Measurements from ENCODE around the gene HBG2.
"Not testable (repeated sequence)": the region's sequence is repeated elsewhere in the genome, so short reads cannot be mapped to it uniquely, and the experiment has no call there.

HBG2 gene

GRCh38 chr11:5254646-5255413, at the start of gene HBG2:
TSS of gene HBG2 (minus strand) at chr11:5254781. CDS start at chr11:5254728, 53 bp downstream.
- H3K4me3 ChIP-seq (ENCODE audit: low read depth, low read length); DNase-seq (ENCODE audit: low read depth); in situ Hi-C loops (cut with HindIII; ENCODE audit: low sequenced_read_pairs): not testable (repeated sequence)

- TF ChIP-seq, protein P1, sequence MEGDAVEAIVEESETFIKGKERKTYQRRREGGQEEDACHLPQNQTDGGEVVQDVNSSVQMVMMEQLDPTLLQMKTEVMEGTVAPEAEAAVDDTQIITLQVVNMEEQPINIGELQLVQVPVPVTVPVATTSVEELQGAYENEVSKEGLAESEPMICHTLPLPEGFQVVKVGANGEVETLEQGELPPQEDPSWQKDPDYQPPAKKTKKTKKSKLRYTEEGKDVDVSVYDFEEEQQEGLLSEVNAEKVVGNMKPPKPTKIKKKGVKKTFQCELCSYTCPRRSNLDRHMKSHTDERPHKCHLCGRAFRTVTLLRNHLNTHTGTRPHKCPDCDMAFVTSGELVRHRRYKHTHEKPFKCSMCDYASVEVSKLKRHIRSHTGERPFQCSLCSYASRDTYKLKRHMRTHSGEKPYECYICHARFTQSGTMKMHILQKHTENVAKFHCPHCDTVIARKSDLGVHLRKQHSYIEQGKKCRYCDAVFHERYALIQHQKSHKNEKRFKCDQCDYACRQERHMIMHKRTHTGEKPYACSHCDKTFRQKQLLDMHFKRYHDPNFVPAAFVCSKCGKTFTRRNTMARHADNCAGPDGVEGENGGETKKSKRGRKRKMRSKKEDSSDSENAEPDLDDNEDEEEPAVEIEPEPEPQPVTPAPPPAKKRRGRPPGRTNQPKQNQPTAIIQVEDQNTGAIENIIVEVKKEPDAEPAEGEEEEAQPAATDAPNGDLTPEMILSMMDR (IDR thresholded peaks at IDR 0.05; ENCODE audit: low read depth, low read length, missing control alignments): no peak
- no peak overlapping the region for H3K4me3 ChIP-seq (ENCODE audit: low read depth, low read length)
- no peak for DNase-seq (ENCODE audit: low read depth)
- in situ Hi-C loops (cut with HindIII; ENCODE audit: low sequenced_read_pairs): no loop called here
Observed at GRCh38 chr11:5304046-5304445, 49.5 kb upstream of the HBG2 start.

GRCh38 chr11:5303626-5304025, 49.0 kb upstream of the HBG2 start:
- no peak for DNase-seq (ENCODE audit: low read depth)
- H3K4me3 ChIP-seq (ENCODE audit: low read depth, low read length): no peak overlapping the region
- in situ Hi-C loops (cut with HindIII; ENCODE audit: low sequenced_read_pairs): no loop called here
- TF ChIP-seq, protein P1 (IDR thresholded peaks at IDR 0.05; ENCODE audit: low read depth, low read length, missing control alignments): no peak

- H3K4me3 ChIP-seq (ENCODE audit: low read depth, low read length): no peak within 1 kb of the TSS
- TF ChIP-seq, protein P1 (IDR thresholded peaks at IDR 0.05; ENCODE audit: low read depth, low read length, missing control alignments): no peak
- DNase-seq (ENCODE audit: low read depth): no peak
- in situ Hi-C loops (cut with HindIII; ENCODE audit: low sequenced_read_pairs): no loop called here
Observed at GRCh38 chr11:5301846-5302245, 47.3 kb upstream of the HBG2 start, which contains the start of gene OR51B4. TSS of gene OR51B4 (minus strand) at chr11:5301946. CDS start at chr11:5301946, 0 bp downstream.

- DNase-seq (ENCODE audit: low read depth): no peak
- H3K4me3 ChIP-seq (ENCODE audit: low read depth, low read length): no peak overlapping the region
- in situ Hi-C loops (cut with HindIII; ENCODE audit: low sequenced_read_pairs): no loop called here
Observed at GRCh38 chr11:5300251-5300650, 45.7 kb upstream of the HBG2 start.

DNA sequence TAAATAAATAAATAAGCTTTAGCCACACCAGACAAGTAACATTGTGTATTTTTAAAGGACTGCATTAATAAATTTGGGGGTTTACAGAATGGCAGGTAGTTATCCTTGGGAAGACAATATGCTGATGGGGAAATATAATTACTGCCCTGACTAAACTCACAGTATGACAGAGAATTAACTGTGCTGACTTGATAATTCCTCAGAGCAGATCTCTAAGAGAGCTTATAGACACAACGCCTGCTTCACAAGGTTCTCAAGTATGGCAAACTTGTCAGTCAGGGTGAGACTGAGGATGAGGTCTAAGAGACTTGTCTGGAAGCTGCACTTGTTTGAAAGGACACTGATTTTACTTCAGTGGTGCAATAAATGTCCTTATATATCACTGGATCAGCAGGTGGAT, 43.9 kb upstream of the HBG2 start:
- DNase-seq (ENCODE audit: low read depth): no peak
- in situ Hi-C loops (cut with HindIII; ENCODE audit: low sequenced_read_pairs): no loop called here
- TF ChIP-seq, protein P1 (IDR thresholded peaks at IDR 0.05; ENCODE audit: low read depth, low read length, missing control alignments): no peak
- no peak overlapping the region for H3K4me3 ChIP-seq (ENCODE audit: low read depth, low read length)

More at GRCh38 chr11:5300251-5300650, 45.7 kb upstream of the HBG2 start:
- TF ChIP-seq, protein P1 (IDR thresholded peaks at IDR 0.05; ENCODE audit: low read depth, low read length, missing control alignments): no peak

GRCh38 chr11:5297721-5298323, 43.2 kb upstream of the HBG2 start:
- TF ChIP-seq, protein P1 (IDR thresholded peaks at IDR 0.05; ENCODE audit: low read depth, low read length, missing control alignments): no peak
- H3K4me3 ChIP-seq (ENCODE audit: low read depth, low read length): no peak overlapping the region
- no peak for DNase-seq (ENCODE audit: low read depth)
- in situ Hi-C loops (cut with HindIII; ENCODE audit: low sequenced_read_pairs): no loop called here

DNA sequence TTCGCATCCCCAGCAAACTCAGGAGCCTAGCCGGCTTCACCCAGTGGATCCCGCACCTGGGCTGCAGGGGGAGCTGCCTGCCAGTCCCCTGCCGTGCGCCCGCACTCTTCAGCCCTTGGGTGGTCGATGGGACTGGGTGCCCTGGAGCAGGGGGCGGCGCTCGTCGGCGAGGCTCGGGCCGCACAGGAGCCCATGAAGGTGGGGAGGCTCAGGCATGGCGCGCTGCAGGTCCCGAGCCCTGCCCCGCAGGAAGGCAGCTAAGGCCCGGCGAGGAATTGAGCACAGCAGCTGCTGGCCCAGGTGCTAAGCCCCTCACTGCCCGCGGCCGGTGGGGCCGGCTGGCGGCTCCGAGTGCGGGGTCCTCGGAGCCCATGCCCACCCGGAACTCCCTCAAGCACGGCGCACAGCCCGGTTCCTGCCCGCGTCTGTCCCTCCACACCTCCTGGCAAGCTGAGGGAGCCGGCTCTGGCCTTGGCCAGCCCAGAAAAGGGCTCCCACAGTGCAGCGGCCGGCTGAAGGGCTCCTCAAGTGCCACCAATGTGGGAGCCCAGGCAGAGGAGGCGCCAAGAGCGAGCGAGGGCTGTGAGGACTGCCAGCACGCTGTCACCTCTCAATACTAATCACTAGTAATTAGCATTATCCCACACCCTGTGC, 39.9 kb upstream of the HBG2 start:
- DNase-seq (ENCODE audit: low read depth); H3K4me3 ChIP-seq (ENCODE audit: low read depth, low read length); in situ Hi-C loops (cut with HindIII; ENCODE audit: low sequenced_read_pairs): not testable (repeated sequence)

All from astrocyte of the cerebellum (primary cell).